ENCODE results near the gene CABLES2.

CABLES2 gene

DNA sequence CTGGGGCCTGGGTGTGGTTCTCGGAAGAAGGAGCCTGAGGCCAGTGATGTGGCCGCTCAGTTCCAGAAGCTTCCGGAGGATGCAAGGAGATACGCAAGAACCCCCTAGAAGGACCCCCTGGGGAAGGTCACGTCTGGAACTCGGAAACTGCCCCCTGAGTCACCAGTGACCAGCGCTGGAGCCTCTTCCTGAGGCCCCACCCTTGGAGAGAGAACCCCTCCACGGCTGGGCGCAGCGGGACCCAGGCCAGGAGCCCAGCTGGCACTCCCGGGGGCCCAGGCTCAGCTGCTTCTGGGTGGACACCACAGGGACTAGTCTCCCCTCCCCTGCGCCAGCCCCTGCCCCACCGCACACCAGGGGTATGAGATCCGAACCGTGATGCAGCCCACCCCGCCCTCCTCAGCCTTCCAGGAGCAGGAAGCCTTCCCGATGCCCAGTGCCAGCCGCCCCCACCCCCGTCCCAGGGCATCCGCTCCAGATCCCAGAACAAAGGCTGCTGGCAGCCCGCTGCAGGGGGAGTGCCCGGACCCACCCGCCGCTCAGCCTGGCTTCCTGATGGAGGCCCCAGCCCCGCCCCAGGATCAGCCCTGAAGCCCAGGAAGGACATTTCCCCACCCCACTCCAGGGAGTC is 47.5 kb downstream of the CABLES2 start:
- no peak for DNase-seq (ENCODE audit: low read depth)
- in situ Hi-C loops (cut with HindIII; ENCODE audit: low sequenced_read_pairs): no loop called here
- no peak overlapping the region for H3K4me3 ChIP-seq (ENCODE audit: low read depth, low read length)
- TF ChIP-seq, protein P1, sequence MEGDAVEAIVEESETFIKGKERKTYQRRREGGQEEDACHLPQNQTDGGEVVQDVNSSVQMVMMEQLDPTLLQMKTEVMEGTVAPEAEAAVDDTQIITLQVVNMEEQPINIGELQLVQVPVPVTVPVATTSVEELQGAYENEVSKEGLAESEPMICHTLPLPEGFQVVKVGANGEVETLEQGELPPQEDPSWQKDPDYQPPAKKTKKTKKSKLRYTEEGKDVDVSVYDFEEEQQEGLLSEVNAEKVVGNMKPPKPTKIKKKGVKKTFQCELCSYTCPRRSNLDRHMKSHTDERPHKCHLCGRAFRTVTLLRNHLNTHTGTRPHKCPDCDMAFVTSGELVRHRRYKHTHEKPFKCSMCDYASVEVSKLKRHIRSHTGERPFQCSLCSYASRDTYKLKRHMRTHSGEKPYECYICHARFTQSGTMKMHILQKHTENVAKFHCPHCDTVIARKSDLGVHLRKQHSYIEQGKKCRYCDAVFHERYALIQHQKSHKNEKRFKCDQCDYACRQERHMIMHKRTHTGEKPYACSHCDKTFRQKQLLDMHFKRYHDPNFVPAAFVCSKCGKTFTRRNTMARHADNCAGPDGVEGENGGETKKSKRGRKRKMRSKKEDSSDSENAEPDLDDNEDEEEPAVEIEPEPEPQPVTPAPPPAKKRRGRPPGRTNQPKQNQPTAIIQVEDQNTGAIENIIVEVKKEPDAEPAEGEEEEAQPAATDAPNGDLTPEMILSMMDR (IDR thresholded peaks at IDR 0.05; ENCODE audit: low read depth, low read length, missing control alignments): no peak

DNA sequence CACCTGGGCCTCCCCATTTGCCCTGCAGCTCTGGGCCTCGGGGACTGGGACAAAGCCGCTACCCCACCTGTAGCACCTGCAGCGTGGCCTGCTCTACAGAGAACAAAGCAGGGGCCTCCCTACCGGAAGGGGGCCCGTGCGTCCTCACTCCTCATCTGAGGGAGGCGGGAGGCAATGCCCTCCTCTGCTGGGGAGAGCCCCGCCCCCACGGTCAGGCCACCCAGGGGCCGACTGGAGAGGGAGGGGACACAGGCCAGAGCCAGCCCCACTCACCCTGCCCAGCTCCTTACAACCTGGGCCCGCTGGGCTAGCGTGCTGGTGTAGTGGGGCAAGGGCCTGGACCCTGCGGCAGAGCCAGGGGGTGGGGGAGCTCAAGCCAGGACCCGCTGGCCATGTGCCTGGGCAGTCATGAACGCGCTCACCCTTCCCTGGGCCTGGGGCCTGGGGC is 48.0 kb downstream of the CABLES2 start:
- no peak overlapping the region for H3K4me3 ChIP-seq (ENCODE audit: low read depth, low read length)
- TF ChIP-seq, protein P1 (IDR thresholded peaks at IDR 0.05; ENCODE audit: low read depth, low read length, missing control alignments): no peak
- DNase-seq (ENCODE audit: low read depth): no peak
- in situ Hi-C loops (cut with HindIII; ENCODE audit: low sequenced_read_pairs): no loop called here

DNA sequence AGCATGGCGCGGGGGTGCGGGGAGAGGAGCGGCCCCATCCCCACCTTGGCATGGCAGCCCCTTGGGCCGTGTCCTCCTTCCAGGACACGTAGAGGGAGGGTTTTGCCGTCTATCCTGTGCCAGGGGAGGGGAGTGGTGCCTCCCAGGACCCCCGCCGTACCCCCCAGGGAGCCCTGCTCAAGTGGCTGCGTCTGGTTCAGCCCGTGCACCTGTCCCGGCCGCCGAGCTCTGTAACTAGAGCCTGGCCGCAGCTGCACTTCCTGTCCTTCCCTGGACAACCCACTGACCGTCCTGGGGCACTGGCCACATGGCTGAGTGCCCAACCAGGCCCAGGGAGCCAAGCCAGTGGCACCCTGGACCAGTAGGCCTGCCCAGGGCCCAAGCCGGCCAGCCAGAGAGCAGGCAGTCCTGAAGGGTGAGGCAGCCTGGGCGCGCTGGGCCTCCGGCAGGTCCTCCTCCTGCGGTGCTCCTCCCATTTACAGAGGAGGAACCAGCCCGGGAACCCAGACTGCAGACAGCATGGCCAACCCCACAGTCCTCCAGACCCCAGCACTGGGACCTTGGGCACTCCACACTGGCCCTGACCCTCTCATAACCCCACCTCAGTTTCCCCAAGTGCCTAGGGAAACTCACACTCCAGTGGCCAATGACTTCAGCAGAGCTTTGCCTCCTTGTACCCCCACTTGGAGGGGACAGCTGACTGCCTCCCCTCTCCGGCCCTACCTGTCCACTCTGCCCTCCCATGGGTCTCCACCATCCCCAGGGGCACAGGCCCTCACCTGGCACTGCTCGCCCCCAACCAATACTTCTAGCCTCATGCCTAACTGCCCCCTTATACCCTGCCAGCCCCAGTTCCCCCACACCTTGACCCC is 48.7 kb downstream of the CABLES2 start:
- TF ChIP-seq, protein P1 (IDR thresholded peaks at IDR 0.05; ENCODE audit: low read depth, low read length, missing control alignments): no peak
- H3K4me3 ChIP-seq (ENCODE audit: low read depth, low read length): no peak overlapping the region
- no peak for DNase-seq (ENCODE audit: low read depth)
- in situ Hi-C loops (cut with HindIII; ENCODE audit: low sequenced_read_pairs): no loop called here

DNA sequence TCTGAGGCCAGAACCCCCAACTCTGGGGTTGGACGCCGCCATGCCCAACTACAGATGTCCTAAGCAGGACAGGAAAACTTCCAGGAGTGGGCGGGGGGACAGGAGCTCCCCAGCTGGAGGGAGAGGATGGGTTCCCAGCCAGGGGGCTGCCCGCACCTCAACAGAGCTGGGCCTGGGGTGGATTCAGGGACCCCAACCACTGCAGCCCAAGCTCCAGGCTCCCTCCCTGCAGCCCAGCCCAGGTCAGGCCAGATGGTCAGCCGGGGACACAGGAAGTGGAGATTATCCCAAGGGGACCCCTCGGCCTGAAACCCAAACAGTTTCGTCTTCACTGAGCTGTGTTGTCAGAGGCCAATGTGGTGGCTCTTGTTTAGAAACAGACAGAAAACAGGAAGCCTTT is 49.4 kb downstream of the CABLES2 start:
- H3K4me3 ChIP-seq (ENCODE audit: low read depth, low read length): no peak overlapping the region
- TF ChIP-seq, protein P1 (IDR thresholded peaks at IDR 0.05; ENCODE audit: low read depth, low read length, missing control alignments): no peak
- DNase-seq (ENCODE audit: low read depth): no peak
- in situ Hi-C loops (cut with HindIII; ENCODE audit: low sequenced_read_pairs): no loop called here

DNA sequence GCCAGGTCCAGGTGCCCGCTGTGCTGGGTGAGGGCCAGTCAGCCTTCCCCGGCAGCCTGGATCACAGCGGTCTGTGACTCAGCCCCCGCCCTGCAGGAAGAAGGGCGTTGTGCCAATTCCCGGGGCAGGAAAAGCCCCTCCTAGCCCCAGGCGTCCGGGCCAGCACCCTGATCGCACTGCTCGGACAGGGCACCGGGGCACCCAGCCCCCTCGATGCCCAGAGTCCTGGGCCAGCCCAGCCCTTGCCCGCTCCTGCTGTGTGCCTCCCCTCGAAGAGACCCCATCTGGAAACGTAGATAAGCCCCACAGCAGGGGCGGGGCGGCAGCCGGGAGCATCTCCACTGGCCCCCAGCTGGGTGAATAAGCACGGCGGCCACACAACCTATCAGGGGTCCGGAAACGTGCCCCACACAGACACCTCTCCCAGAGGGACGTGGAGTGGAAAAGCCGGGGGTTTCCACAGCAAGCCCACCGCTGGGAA is 49.9 kb downstream of the CABLES2 start:
- in situ Hi-C loops (cut with HindIII; ENCODE audit: low sequenced_read_pairs): no loop called here
- TF ChIP-seq, protein P1 (IDR thresholded peaks at IDR 0.05; ENCODE audit: low read depth, low read length, missing control alignments): no peak
- no peak overlapping the region for H3K4me3 ChIP-seq (ENCODE audit: low read depth, low read length)
- peak; percentile 54 for DNase-seq (ENCODE audit: low read depth)

DNA sequence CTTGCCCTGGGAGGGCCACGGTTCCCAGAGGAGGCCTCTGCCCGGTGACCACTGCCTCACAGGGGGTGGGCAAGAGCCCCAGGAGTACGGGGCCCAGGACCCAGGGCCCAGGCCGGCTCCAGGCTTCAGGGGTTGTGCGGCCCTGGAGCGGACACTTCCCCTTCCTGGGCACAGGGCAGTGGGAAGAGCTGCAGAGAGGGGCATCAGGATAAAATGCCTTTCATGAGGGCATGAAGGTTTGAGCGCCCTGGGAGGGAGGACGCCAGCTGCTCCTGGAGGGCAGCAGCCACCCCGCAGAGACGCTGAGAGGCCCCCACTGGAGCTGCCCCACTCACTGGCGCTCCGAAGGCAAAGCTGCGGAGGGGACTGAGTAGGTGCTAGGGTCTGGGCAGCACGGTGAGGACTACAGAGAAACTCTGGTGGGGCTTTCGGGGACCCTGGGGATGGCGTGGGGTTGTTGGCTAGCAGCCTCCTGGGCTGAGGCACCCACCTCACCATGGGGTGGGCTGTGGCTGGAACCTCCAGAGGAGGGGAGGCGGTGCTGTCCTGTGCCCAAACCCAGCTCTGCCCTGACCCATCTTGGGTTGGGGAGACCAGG is 50.4 kb downstream of the CABLES2 start:
- in situ Hi-C loops (cut with HindIII; ENCODE audit: low sequenced_read_pairs): no loop called here
- TF ChIP-seq, protein P1 (IDR thresholded peaks at IDR 0.05; ENCODE audit: low read depth, low read length, missing control alignments): no peak
- no peak overlapping the region for H3K4me3 ChIP-seq (ENCODE audit: low read depth, low read length)
- DNase-seq (ENCODE audit: low read depth): no peak

Data from astrocyte of the cerebellum (primary cell).